ENCODE data around the gene C17orf113.
"Not testable (repeated sequence)": the region's sequence is repeated elsewhere in the genome, so short reads cannot be mapped to it uniquely, and the experiment has no call there.

The C17orf113 gene

GRCh38 chr17:42016411-42016831 lies 34.0 kb downstream of the C17orf113 start:
- no peak for DNase-seq (ENCODE audit: low spot score)

GRCh38 chr17:42013740-42014139 lies 36.7 kb downstream of the C17orf113 start:
- not testable (repeated sequence) for DNase-seq (ENCODE audit: low spot score)

GRCh38 chr17:42012363-42012762 lies 38.0 kb downstream of the C17orf113 start:
- DNase-seq (ENCODE audit: low spot score), result not testable (repeated sequence)

- DNase-seq (ENCODE audit: low spot score), result no peak
Measured at GRCh38 chr17:42010898-42011516, 39.4 kb downstream of the C17orf113 start.

GRCh38 chr17:42010266-42010680 lies 40.1 kb downstream of the C17orf113 start:
- not testable (repeated sequence) for DNase-seq (ENCODE audit: low spot score)

- DNase-seq (ENCODE audit: low spot score), result no peak
Measured at GRCh38 chr17:42009170-42009569, 41.2 kb downstream of the C17orf113 start.

- DNase-seq (ENCODE audit: low spot score), result no peak
Measured at GRCh38 chr17:42005166-42005565, 45.2 kb downstream of the C17orf113 start.

GRCh38 chr17:42002792-42003301 lies 47.6 kb downstream of the C17orf113 start:
- DNase-seq (ENCODE audit: low spot score), result no peak

GRCh38 chr17:42002175-42002791 lies 48.1 kb downstream of the C17orf113 start:
- no peak for DNase-seq (ENCODE audit: low spot score)

GRCh38 chr17:42001729-42002128 lies 48.7 kb downstream of the C17orf113 start:
- no peak for DNase-seq (ENCODE audit: low spot score)

GRCh38 chr17:42000413-42001133 lies 49.8 kb downstream of the C17orf113 start:
- DNase-seq (ENCODE audit: low spot score), result no peak

- no peak for DNase-seq (ENCODE audit: low spot score)
Measured at GRCh38 chr17:41998497-41998896, 51.9 kb downstream of the C17orf113 start.

- no peak for DNase-seq (ENCODE audit: low spot score)
Measured at GRCh38 chr17:41996855-41997164, 53.6 kb downstream of the C17orf113 start.

- DNase-seq (ENCODE audit: low spot score), result no peak
Measured at GRCh38 chr17:41992576-41992975, 57.8 kb downstream of the C17orf113 start.

GRCh38 chr17:41989702-41990419 lies 60.5 kb downstream of the C17orf113 start:
- DNase-seq (ENCODE audit: low spot score), result no peak

GRCh38 chr17:41988418-41988817 lies 62.0 kb downstream of the C17orf113 start:
- no peak for DNase-seq (ENCODE audit: low spot score)
